ENCODE results near the gene AADACL3. TPM values are rescaled to one million over a fixed set of nuclear protein-coding genes. Genes with fewer than 3 reads are reported as not detected.

AADACL3 gene
- total and polyA plus RNA-seq, 9 of the 15 experiments (the other 6 are each of a cell fraction or from before 2014, with no cell fraction given) = not detected

- no peaks in the 10 kb centered on the region for H3K9me1 ChIP-seq (ENCODE audit: control insufficient read depth, insufficient read depth, low read length)
- ChIA-PET POLR2A (no interaction called here), CTCF (ENCODE audit: low intra/inter-chr PET ratio) (no interaction called here)
- no peaks in the 10 kb centered on the region for H3K4me1 ChIP-seq (replicated peaks in 1 of 2; ENCODE audit: control insufficient read depth in 2 of 2, insufficient read depth in 2 of 2, low read length in 2 of 2)
- TF ChIP-seq THAP7 (CRISPR knock-in tag; IDR thresholded peaks at IDR 0.05) = no peak
- TF ChIP-seq CC2D1A (IDR thresholded peaks at IDR 0.05) = no peak
- TF ChIP-seq JUNB (CRISPR knock-in tag; conservative IDR thresholded peaks at IDR 0.05) = no peak
- no peak for TF ChIP-seq CBX1 (IDR thresholded peaks at IDR 0.05; ENCODE audit: low read depth)
- no peak for TF ChIP-seq IRF2 (CRISPR knock-in tag; IDR thresholded peaks at IDR 0.05)
- no peak for TF ChIP-seq ASH1L (IDR thresholded peaks at IDR 0.05; ENCODE audit: borderline replicate concordance, low read depth, partially characterized antibody)
- no peak for TF ChIP-seq MAFG (tag; conservative IDR thresholded peaks at IDR 0.05)
- no peak for TF ChIP-seq BCLAF1 (IDR thresholded peaks at IDR 0.05; ENCODE audit: borderline replicate concordance in 1 of 2, control insufficient read depth in 1 of 2, low read depth in 2 of 2, low read length in 1 of 2)
- no peak for TF ChIP-seq DEAF1 (CRISPR knock-in tag; IDR thresholded peaks at IDR 0.05)
- no peak for TF ChIP-seq ADNP (tag; IDR thresholded peaks at IDR 0.05)
- no peak for TF ChIP-seq TCF15 (CRISPR knock-in tag; IDR thresholded peaks at IDR 0.05)
- TF ChIP-seq ZNF143 (CRISPR knock-in tag; IDR thresholded peaks at IDR 0.05) = no peak
- TF ChIP-seq RBM15 (IDR thresholded peaks at IDR 0.05; ENCODE audit: insufficient read depth, low read length) = no peak
- no peak for TF ChIP-seq ZNF695 (CRISPR knock-in tag; IDR thresholded peaks at IDR 0.05)
- TF ChIP-seq HNRNPK (IDR thresholded peaks at IDR 0.05; ENCODE audit: low read depth, low read length, poor library complexity, severe bottlenecking) = no peak
- TF ChIP-seq ZNF785 (CRISPR knock-in tag; IDR thresholded peaks at IDR 0.05) = no peak
- TF ChIP-seq ILF3 (IDR thresholded peaks at IDR 0.05; ENCODE audit: borderline replicate concordance) = no peak
- TF ChIP-seq U2AF1 (optimal IDR thresholded peaks at IDR 0.05; ENCODE audit: low read depth, low read length) = no peak
- no peak for TF ChIP-seq KAT8 (IDR thresholded peaks at IDR 0.05; ENCODE audit: low read depth)
- 0% methylated on average over 5 of the region's 5 CpGs for WGBS (ENCODE audit: insufficient coverage, low coverage, missing lambda C conversion rate)
- H3K27me3 ChIP-seq (ENCODE audit: control insufficient read depth in 2 of 2, insufficient read depth in 2 of 2, low read length in 2 of 2) = peaks cover 16 to 55% of the 10 kb centered on the region in 2 experiments; a peak in 4 of 5 replicates
- no peaks in the 10 kb centered on the region for H3K79me2 ChIP-seq (ENCODE audit: control insufficient read depth, insufficient read depth, low read length)
- H3K4me3 ChIP-seq = no peak within 1 kb of the TSS
- no peak within 1 kb of the TSS for H3K27ac ChIP-seq (ENCODE audit: extremely low read depth, low read depth, low read length)
- H3K4me2 ChIP-seq (ENCODE audit: insufficient read depth, low read length) = no peak within 1 kb of the TSS
- no peaks in the 10 kb centered on the region for H3K36me3 ChIP-seq (ENCODE audit: control insufficient read depth, insufficient read depth, low read length)
- no peaks in the 10 kb centered on the region for H4K20me1 ChIP-seq (replicated peaks; ENCODE audit: control insufficient read depth, insufficient read depth, low read length)
- FAIRE-seq (no peak), ATAC-seq (no peak), DNase-seq (ENCODE audit: extremely low read depth in 1 of 4, low spot score in 3 of 4) (no peak)
- no peak within 1 kb of the TSS for H2AFZ ChIP-seq (ENCODE audit: low read depth, low read length)
- H3K9ac ChIP-seq (ENCODE audit: insufficient read depth in 1 of 2, low read depth in 2 of 2, low read length in 2 of 2) = no peak within 1 kb of the TSS
- in situ Hi-C loops (cut with MboI) = loop anchor here (5.0 to 10.0 kb wide), 2 partner anchors 96 to 459 kb away; no protein-coding TSS in a partner anchor
- intact Hi-C loops (cut with micrococcal nuclease) = loop anchor here (10.0 kb wide), 3 partner anchors 109 to 649 kb away; no protein-coding TSS in a partner anchor
- H3K9me3 ChIP-seq (replicated peaks; ENCODE audit: control insufficient read depth, insufficient read depth, low read depth, low read length) = no peaks in the 10 kb centered on the region
- no TSS peak for BruUV-seq (replicated peaks)
Observed at GRCh38 chr1:12773438-12773837, 57.5 kb downstream of the AADACL3 start, which contains the start of gene PRAMEF12. Gene PRAMEF12, plus strand, starts transcription at chr1:12773738. Its CDS starts 1,130 bp downstream, at chr1:12774868.
